ENCODE results near the gene TMEM63C. TPM values are rescaled to one million over a fixed set of nuclear protein-coding genes. Genes with fewer than 3 reads are reported as not detected.

Gene TMEM63C
- total RNA-seq, 4 donors from 2014 or later: 20.1 to 60.2 (median 33.9) TPM

GRCh38 chr14:77241955-77242354 lies 60.4 kb downstream of the TMEM63C start:
- no peaks in the 10 kb centered on the region for H3K27me3 ChIP-seq
- no peak for DNase-seq
- intact Hi-C loops (cut with DNase I; ENCODE audit: low total_unique reads): no loop called here
- H3K9me3 ChIP-seq: no peaks in the 10 kb centered on the region
- in situ Hi-C loops (cut with MboI; ENCODE audit: low pct_ligation_motif_present in 1 of 4, low pct_unique_long_range_greater_than_20kb in 1 of 4, low sequenced_read_pairs in 3 of 4): no loop called here
- H3K27ac ChIP-seq: no peak overlapping the region
- no peak overlapping the region for H3K4me3 ChIP-seq
- H3K4me1 ChIP-seq: no peaks in the 10 kb centered on the region
- no peak for TF ChIP-seq EP300 (IDR thresholded peaks at IDR 0.05; ENCODE audit: low read depth)
- TF ChIP-seq POLR2A (IDR thresholded peaks at IDR 0.05): no peak
- TF ChIP-seq CTCF (IDR thresholded peaks at IDR 0.05): no peak
- TF ChIP-seq POLR2AphosphoS5 (IDR thresholded peaks at IDR 0.05): no peak
- WGBS, 2 donors (ENCODE audit: low coverage in 1 of 2): 0 to 52% methylated on average over 1 to 2 of the region's 2 CpGs
- no peaks in the 10 kb centered on the region for H3K36me3 ChIP-seq

GRCh38 chr14:77242752-77243151 lies 61.2 kb downstream of the TMEM63C start:
- DNase-seq: no peak

DNA sequence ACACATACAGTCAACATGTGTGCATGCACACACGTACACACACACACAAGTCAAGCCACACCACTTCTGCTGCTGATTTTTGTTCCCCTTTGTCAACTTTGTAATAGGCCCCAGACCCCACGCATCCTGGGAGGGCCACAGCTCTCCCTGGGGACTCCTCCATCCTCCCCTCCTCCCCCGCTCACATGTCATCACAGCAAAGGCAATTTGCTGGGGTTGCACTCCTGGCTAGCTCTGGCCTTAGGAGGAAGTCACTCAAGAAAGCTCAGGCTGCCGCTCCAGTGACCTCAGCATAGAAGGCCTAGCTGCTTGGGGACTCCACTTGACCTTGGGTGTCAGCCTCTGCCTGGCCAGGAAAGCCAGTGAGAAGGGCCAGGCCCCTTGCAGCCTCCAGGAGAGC lies 62.3 kb downstream of the TMEM63C start:
- Histone ChIP-seq H3K27me3 (no peaks in the 10 kb centered on the region), H3K27ac (no peak overlapping the region), H3K9me3 (no peaks in the 10 kb centered on the region), H3K36me3 (no peaks in the 10 kb centered on the region), H3K4me3 (no peak overlapping the region), H3K4me1 (no peaks in the 10 kb centered on the region)
- 72 to 90% methylated on average over 2 to 4 of the region's 4 CpGs for WGBS, 2 donors (ENCODE audit: low coverage in 1 of 2)
- intact Hi-C loops (cut with DNase I; ENCODE audit: low total_unique reads): no loop called here
- DNase-seq: no peak
- TF ChIP-seq EP300 (IDR thresholded peaks at IDR 0.05; ENCODE audit: low read depth) (no peak), CTCF (IDR thresholded peaks at IDR 0.05) (no peak), POLR2A (IDR thresholded peaks at IDR 0.05) (no peak), POLR2AphosphoS5 (IDR thresholded peaks at IDR 0.05) (no peak)
- in situ Hi-C loops (cut with MboI; ENCODE audit: low pct_ligation_motif_present in 1 of 4, low pct_unique_long_range_greater_than_20kb in 1 of 4, low sequenced_read_pairs in 3 of 4): no loop called here

More at GRCh38 chr14:77242752-77243151, 61.2 kb downstream of the TMEM63C start:
- in situ Hi-C loops (cut with MboI; ENCODE audit: low pct_ligation_motif_present in 1 of 4, low pct_unique_long_range_greater_than_20kb in 1 of 4, low sequenced_read_pairs in 3 of 4) (no loop called here), intact Hi-C loops (cut with DNase I; ENCODE audit: low total_unique reads) (no loop called here)
- Histone ChIP-seq H3K4me1 (no peaks in the 10 kb centered on the region), H3K4me3 (no peak overlapping the region), H3K27ac (no peak overlapping the region), H3K27me3 (no peaks in the 10 kb centered on the region), H3K9me3 (no peaks in the 10 kb centered on the region), H3K36me3 (no peaks in the 10 kb centered on the region)
- TF ChIP-seq EP300 (IDR thresholded peaks at IDR 0.05; ENCODE audit: low read depth): no peak
- 75 to 84% methylated on average over 7 to 12 of the region's 12 CpGs for WGBS, 2 donors (ENCODE audit: low coverage in 1 of 2)

DNA sequence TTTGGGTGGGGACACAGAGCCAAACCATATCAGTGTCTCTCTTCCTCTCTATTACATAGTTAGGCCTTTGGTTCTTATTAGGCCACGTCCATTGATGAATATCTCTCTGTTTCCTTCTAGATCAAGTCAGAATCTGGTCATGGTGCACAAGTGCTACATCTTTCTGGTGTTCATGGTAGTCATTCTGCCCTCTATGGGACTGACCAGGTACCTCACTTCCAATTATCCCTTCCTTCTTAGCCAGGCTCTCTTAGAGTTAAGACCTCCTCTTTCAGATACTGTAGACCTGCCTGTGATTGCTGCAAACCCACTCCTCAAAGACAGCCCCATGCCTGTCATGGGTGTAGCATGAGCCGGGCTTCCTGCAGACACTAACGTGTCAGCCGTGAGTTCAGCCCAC lies 64.2 kb downstream of the TMEM63C start:
- Histone ChIP-seq H3K4me3 (no peak overlapping the region), H3K9me3 (no peaks in the 10 kb centered on the region), H3K4me1 (no peaks in the 10 kb centered on the region), H3K27ac (no peak overlapping the region), H3K36me3 (no peaks in the 10 kb centered on the region), H3K27me3 (no peaks in the 10 kb centered on the region)
- intact Hi-C loops (cut with DNase I; ENCODE audit: low total_unique reads) (no loop called here), in situ Hi-C loops (cut with MboI; ENCODE audit: low pct_ligation_motif_present in 1 of 4, low pct_unique_long_range_greater_than_20kb in 1 of 4, low sequenced_read_pairs in 3 of 4) (no loop called here)
- WGBS, 2 donors (ENCODE audit: low coverage in 1 of 2): 86 to 87% methylated on average over 4 of the region's 4 CpGs
- TF ChIP-seq POLR2A (IDR thresholded peaks at IDR 0.05) (no peak), EP300 (IDR thresholded peaks at IDR 0.05; ENCODE audit: low read depth) (no peak), POLR2AphosphoS5 (IDR thresholded peaks at IDR 0.05) (no peak), CTCF (IDR thresholded peaks at IDR 0.05) (no peak)
- DNase-seq: no peak

GRCh38 chr14:77246784-77247183 lies 65.2 kb downstream of the TMEM63C start:
- in situ Hi-C loops (cut with MboI; ENCODE audit: low pct_ligation_motif_present in 1 of 4, low pct_unique_long_range_greater_than_20kb in 1 of 4, low sequenced_read_pairs in 3 of 4): no loop called here
- no peaks in the 10 kb centered on the region for H3K27me3 ChIP-seq
- no peak overlapping the region for H3K4me3 ChIP-seq
- DNase-seq: no peak
- H3K9me3 ChIP-seq: no peaks in the 10 kb centered on the region
- intact Hi-C loops (cut with DNase I; ENCODE audit: low total_unique reads): no loop called here
- H3K36me3 ChIP-seq: no peaks in the 10 kb centered on the region
- no peak overlapping the region for H3K27ac ChIP-seq
- 88 to 100% methylated on average over 1 of the region's 1 CpG for WGBS, 2 donors (ENCODE audit: low coverage in 1 of 2)
- TF ChIP-seq POLR2A (IDR thresholded peaks at IDR 0.05) (no peak), POLR2AphosphoS5 (IDR thresholded peaks at IDR 0.05) (no peak), CTCF (IDR thresholded peaks at IDR 0.05) (no peak), EP300 (IDR thresholded peaks at IDR 0.05; ENCODE audit: low read depth) (no peak)
- no peaks in the 10 kb centered on the region for H3K4me1 ChIP-seq
